Activated T-cell treated with anti-CD3 and anti-CD28 coated beads, Interleukin-2, amount 50 U/mL, for 4 hours (primary cell): ENCODE results near the gene MRPL18. TPM values are rescaled to one million over a fixed set of nuclear protein-coding genes. Genes with fewer than 3 reads are reported as not detected.
A peak's percentile ranks its signal among the peaks of the same experiment; 100 is the strongest.
"Not testable (repeated sequence)": the region's sequence is repeated elsewhere in the genome, so short reads cannot be mapped to it uniquely, and the experiment has no call there.

Experiments
- ATAC-seq, 2 donors: fragments of 200-7000 bp; cut with Tn5 transposase; one replicate each; pipeline ENCODE4 v1.10.0; 2021
- DNase-seq: peaks from one replicate; pipeline ENCODE4 v3.0.0-alpha.2; 2020
- H3K27me3 Mint-ChIP-seq: one replicate; pipeline ENCODE4 v1.8.0; 2021; ENCODE audit warnings: low read depth, mixed read lengths
- H3K36me3 Mint-ChIP-seq: one replicate; pipeline ENCODE4 v1.8.0; 2022; ENCODE audit warnings: mixed read lengths; ENCODE audit not compliant: insufficient read depth
- H3K4me1 Mint-ChIP-seq: one replicate; pipeline ENCODE4 v1.8.0; 2021; ENCODE audit warnings: low read depth, mixed read lengths
- H3K4me3 Mint-ChIP-seq: one replicate; pipeline ENCODE4 v1.8.0; 2021; ENCODE audit warnings: mild to moderate bottlenecking, moderate library complexity, mixed read lengths
- H3K9me3 Mint-ChIP-seq: one replicate; pipeline ENCODE4 v1.8.0; 2021; ENCODE audit warnings: mixed read lengths
- total RNA-seq, 3 donors: library from RNA; stranded (reverse); gene quantifications; one replicate each; pipeline ENCODE4 v1.2.1, GENCODE V29; 2021

The MRPL18 gene
- total RNA-seq = 100 to 1,000 TPM in 2 of 3 donors, 10 to 100 TPM in 1; 99.8 to 111 (median 101) TPM

GRCh38 chr6:159790149-159790955 lies at the start of gene MRPL18:
MRPL18 (plus strand) TSS chr6:159790467; CDS start chr6:159790588, 121 bp downstream.
- Mint-ChIP-seq H3K9me3 (no peaks in the 10 kb centered on the region), H3K4me3 (peak within 1 kb of the TSS; percentile 99), H3K36me3 (peaks cover 47% of the 10 kb centered on the region), H3K27me3 (no peaks in the 10 kb centered on the region), H3K4me1 (peaks cover 58% of the 10 kb centered on the region)
- ATAC-seq (peak; percentile 86 to 87), DNase-seq (peak; percentile 79)

- Mint-ChIP-seq H3K4me1 (peaks cover 27% of the 10 kb centered on the region), H3K36me3 (peaks cover 54% of the 10 kb centered on the region), H3K4me3 (no peak overlapping the region), H3K9me3 (no peaks in the 10 kb centered on the region), H3K27me3 (no peaks in the 10 kb centered on the region)
- DNase-seq (no peak), ATAC-seq (no peak)
Measured at GRCh38 chr6:159742165-159742564, 48.1 kb upstream of the MRPL18 start.

DNA sequence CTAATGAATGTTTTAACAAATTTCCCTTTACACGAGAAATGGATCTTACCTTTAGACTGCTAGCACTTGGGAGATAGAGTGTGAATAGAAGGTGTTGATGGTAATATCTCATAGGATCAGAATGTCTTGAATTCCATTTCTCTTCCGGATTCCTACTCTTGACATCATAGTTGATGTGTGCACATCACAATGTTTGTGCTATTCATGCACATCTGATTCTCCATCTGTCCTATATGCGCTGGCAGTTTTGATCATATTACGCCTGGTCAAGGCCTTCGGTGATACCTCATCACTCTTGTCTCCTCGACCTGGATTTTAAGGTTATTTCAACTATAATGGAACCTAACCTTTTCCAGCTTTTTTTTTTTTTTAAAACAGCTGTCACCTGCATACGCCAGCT lies 45.2 kb upstream of the MRPL18 start:
- ATAC-seq (no peak), DNase-seq (no peak)
- H3K27me3 Mint-ChIP-seq = no peaks in the 10 kb centered on the region
- peaks cover 14% of the 10 kb centered on the region for H3K4me1 Mint-ChIP-seq
- peaks cover 63% of the 10 kb centered on the region for H3K36me3 Mint-ChIP-seq
- no peak overlapping the region for H3K4me3 Mint-ChIP-seq
- no peaks in the 10 kb centered on the region for H3K9me3 Mint-ChIP-seq

GRCh38 chr6:159746759-159747158 lies 43.5 kb upstream of the MRPL18 start:
- H3K9me3 Mint-ChIP-seq = no peaks in the 10 kb centered on the region
- H3K4me1 Mint-ChIP-seq = peaks cover 9% of the 10 kb centered on the region
- peaks cover 58% of the 10 kb centered on the region for H3K36me3 Mint-ChIP-seq
- H3K4me3 Mint-ChIP-seq = no peak overlapping the region
- DNase-seq = no peak
- H3K27me3 Mint-ChIP-seq = no peaks in the 10 kb centered on the region
- no peak for ATAC-seq

- H3K36me3 Mint-ChIP-seq = peaks cover 55% of the 10 kb centered on the region
- H3K9me3 Mint-ChIP-seq, H3K27me3 Mint-ChIP-seq: not testable (repeated sequence)
Measured at GRCh38 chr6:159748127-159748526, 42.1 kb upstream of the MRPL18 start.

DNA sequence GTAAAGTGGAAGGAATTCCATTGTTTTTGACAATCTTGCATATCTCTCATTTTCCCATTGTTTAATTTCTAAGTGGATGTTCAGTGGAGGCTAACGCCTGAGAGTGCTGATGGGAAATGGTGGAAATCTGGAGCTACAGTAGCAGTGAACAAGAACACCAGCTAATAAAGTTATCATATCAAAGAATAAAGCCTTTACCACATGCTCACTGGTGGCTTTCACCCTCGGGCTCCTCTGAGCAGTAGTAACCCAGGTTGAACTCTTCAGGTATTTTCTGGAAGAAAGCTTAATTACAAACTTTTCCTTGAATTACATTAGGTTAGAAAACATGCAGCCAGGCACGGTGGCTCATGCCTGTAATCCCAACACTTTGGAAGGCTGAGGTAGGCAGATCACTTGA lies 38.8 kb upstream of the MRPL18 start:
- DNase-seq = no peak
- H3K9me3 Mint-ChIP-seq = no peaks in the 10 kb centered on the region
- no peaks in the 10 kb centered on the region for H3K27me3 Mint-ChIP-seq
- no peak overlapping the region for H3K4me3 Mint-ChIP-seq
- H3K4me1 Mint-ChIP-seq = peaks cover 2% of the 10 kb centered on the region
- no peak for ATAC-seq
- H3K36me3 Mint-ChIP-seq = peaks cover 49% of the 10 kb centered on the region

More at GRCh38 chr6:159748127-159748526, 42.1 kb upstream of the MRPL18 start:
- H3K4me3 Mint-ChIP-seq, DNase-seq, H3K4me1 Mint-ChIP-seq, ATAC-seq: not testable (repeated sequence)

DNA sequence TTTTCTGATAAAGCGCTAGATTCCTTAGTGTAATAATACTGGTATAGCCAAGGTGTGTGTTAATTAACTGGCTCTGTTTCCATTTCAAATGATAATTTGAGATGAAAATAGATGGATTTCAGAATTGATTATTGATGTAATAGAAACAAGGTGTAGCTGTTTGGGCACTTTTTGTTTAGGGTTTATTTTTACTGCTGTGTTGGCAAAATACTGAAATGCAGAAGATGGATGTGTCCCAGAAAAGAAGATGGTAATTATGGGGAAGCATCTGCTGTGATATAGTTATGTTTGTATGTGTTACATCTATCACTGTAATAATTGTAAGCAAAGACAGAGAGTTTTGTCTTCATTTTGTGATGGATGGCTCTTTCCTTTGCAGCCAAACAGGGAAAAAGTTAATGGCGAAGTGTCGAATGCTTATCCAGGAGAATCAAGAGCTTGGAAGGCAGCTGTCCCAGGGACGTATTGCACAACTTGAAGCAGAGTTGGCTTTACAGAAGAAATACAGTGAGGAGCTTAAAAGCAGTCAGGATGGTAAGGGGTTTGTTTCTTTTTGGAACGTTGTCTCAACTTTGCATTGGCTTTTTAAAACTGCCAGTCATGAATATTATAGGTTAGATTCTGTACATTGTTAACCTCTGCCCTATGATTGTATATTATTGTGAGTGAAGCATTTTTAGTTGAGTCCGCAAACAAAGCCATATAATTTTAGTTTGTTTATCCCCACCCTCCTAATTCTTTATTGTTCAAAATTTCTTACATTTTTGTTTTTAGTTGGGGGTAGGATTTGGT lies 37.0 kb upstream of the MRPL18 start:
- H3K36me3 Mint-ChIP-seq = peaks cover 49% of the 10 kb centered on the region

GRCh38 chr6:159754401-159754800 lies 35.9 kb upstream of the MRPL18 start:
- Mint-ChIP-seq H3K9me3 (no peaks in the 10 kb centered on the region), H3K4me1 (peaks cover 5% of the 10 kb centered on the region), H3K4me3 (no peak overlapping the region), H3K27me3 (no peaks in the 10 kb centered on the region), H3K36me3 (peaks cover 44% of the 10 kb centered on the region)
- DNase-seq = no peak
- ATAC-seq = no peak

More for the DNA sequence above, 37.0 kb upstream of the MRPL18 start:
- Mint-ChIP-seq H3K4me3 (no peak overlapping the region), H3K9me3 (no peaks in the 10 kb centered on the region), H3K27me3 (no peaks in the 10 kb centered on the region), H3K4me1 (peaks cover 5% of the 10 kb centered on the region)
- DNase-seq (no peak), ATAC-seq (no peak)

- Mint-ChIP-seq H3K36me3 (peaks cover 39% of the 10 kb centered on the region), H3K9me3 (no peaks in the 10 kb centered on the region), H3K27me3 (no peaks in the 10 kb centered on the region), H3K4me3 (no peak overlapping the region), H3K4me1 (peaks cover 10% of the 10 kb centered on the region)
- DNase-seq = no peak
- no peak for ATAC-seq
Measured at GRCh38 chr6:159754959-159755914, 35.0 kb upstream of the MRPL18 start.

DNA sequence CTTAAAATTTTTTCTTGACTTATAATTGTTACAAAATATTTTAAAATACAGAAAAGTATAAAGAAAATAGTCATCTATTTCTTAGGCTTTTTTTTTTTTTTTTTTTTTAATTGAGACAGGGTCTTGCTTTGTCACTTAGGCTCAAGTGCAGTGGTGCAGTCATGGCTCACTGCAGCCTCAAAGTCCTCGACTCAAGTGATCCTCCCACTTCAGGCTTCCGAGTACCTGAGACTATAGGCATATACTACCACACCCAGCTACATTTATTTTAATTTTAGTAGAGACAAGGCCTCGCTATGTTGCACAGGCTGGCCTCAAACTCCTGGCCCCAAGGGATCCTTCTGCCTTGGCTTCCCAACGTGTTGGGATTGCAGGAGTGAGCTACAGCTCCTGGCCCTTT lies 33.8 kb upstream of the MRPL18 start:
- peaks cover 36% of the 10 kb centered on the region for H3K36me3 Mint-ChIP-seq
- no peak overlapping the region for H3K4me3 Mint-ChIP-seq
- ATAC-seq = no peak
- H3K27me3 Mint-ChIP-seq = no peaks in the 10 kb centered on the region
- no peaks in the 10 kb centered on the region for H3K9me3 Mint-ChIP-seq
- H3K4me1 Mint-ChIP-seq = peaks cover 20% of the 10 kb centered on the region
- no peak for DNase-seq

DNA sequence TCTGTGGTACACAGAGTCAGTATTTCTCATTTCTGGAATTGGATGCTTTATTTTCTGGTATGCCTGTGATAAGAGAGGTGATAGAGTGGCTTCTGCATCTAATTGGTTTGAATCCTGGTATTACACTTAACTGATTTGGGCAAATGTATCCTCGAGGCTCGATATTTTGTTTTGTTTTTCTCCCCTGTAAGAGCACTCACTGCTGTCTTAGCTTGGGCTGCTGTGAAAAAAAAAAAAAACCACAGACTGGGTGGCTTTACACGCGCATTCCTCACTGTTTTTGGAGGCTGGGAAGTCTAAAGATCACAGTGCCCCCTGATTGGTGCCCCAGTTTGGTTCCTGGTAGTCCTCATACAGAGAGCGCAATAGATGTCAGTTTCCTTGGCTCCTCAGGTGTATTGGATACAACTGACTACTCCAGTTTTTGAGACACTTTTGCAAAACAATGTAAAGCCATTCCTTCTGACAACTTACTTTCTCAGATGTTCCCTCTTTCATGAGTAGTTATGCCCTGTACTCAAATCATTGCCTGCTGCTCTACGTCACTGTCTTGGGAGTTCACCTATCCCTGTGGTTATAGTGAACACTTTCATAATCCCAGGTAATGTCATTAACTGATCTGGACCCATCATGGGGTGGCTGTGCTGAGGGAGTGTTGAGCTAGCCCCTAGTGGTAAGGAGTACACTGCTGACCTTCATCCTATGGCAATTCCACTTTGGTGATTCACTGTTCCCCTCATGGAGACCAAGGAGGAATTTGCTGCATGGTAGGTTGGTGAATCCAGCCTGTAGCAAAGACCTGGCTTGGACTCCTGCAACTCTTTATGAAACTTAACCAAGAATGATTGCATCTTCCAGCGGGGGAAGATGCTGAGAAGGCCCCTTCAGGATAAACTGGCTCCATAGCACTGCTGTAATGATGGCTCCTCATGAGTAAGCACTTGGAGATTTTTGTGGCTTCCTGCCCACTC lies 32.0 kb upstream of the MRPL18 start:
- Mint-ChIP-seq H3K4me3 (no peak overlapping the region), H3K9me3 (no peaks in the 10 kb centered on the region), H3K36me3 (peaks cover 30% of the 10 kb centered on the region), H3K27me3 (no peaks in the 10 kb centered on the region), H3K4me1 (peaks cover 30% of the 10 kb centered on the region)
- DNase-seq (no peak), ATAC-seq (no peak)

GRCh38 chr6:159759645-159760044 lies 30.6 kb upstream of the MRPL18 start:
- H3K27me3 Mint-ChIP-seq = no peaks in the 10 kb centered on the region
- ATAC-seq = no peak
- H3K4me1 Mint-ChIP-seq = peaks cover 30% of the 10 kb centered on the region
- H3K36me3 Mint-ChIP-seq = peaks cover 25% of the 10 kb centered on the region
- H3K9me3 Mint-ChIP-seq = no peaks in the 10 kb centered on the region
- DNase-seq = no peak
- H3K4me3 Mint-ChIP-seq = peak overlapping the region; percentile 29

DNA sequence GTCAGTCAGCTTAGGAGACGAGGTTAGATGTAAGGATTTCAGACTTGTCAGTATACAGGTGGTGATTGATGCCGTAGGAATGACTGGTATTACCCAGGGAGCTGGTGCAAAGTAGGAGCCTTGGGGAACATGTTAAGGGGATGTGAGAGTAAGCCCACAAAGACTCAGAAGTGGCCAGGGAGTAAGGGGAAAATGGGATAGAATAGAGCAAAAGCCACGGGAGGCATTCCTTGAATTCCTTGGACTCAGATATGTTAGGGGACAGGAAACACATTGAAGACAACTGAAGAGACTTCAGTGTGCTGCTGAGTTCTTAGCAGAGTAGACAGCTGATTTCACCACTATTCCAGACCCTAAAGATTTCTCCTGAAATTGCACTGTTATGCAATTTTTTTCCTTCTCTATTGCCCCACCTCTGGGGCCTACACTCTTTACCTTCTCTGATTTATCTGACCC lies 29.6 kb upstream of the MRPL18 start:
- no peaks in the 10 kb centered on the region for H3K9me3 Mint-ChIP-seq
- peaks cover 19% of the 10 kb centered on the region for H3K36me3 Mint-ChIP-seq
- ATAC-seq (no peak), DNase-seq (no peak)
- H3K4me3 Mint-ChIP-seq = peak overlapping the region; percentile 92
- H3K4me1 Mint-ChIP-seq = peaks cover 28% of the 10 kb centered on the region
- no peaks in the 10 kb centered on the region for H3K27me3 Mint-ChIP-seq
